GM23338 (cell line): ENCODE measurements around the gene ATXN7L3. TPM values are rescaled to one million over a fixed set of nuclear protein-coding genes. Genes with fewer than 3 reads are reported as not detected.

ENCODE experiments used
- ATAC-seq: fragments of 200-7000 bp; cut with Tn5 transposase; 3 replicates; pipeline ENCODE4 v1.9.1; 2020
- DNase-seq: peaks from one replicate; pipeline ENCODE4 v3.0.0-alpha.2; 2015; ENCODE audit warnings: low spot score
- H2AFZ ChIP-seq: fragments of 200-600 bp; sonication (generic); 2 replicates; pipeline ENCODE4 v1.8.0; 2016; ENCODE audit warnings: antibody characterized with exemption, mild to moderate bottlenecking, moderate library complexity
- H3F3A ChIP-seq: fragments of 200-600 bp; sonication (generic); replicated peaks from 2 replicates; pipeline ENCODE4 v1.8.0; 2017; ENCODE audit warnings: antibody characterized with exemption, mixed run types, low read depth
- H3K27ac ChIP-seq: fragments of 200-600 bp; sonication (generic); 2 replicates; pipeline ENCODE4 v1.6.1; 2016; ENCODE audit warnings: low read depth
- H3K27me3 ChIP-seq: fragments of 200-600 bp; sonication (generic); 2 replicates; pipeline ENCODE4 v1.8.0; 2016; ENCODE audit warnings: mild to moderate bottlenecking, mixed run types, moderate library complexity; ENCODE audit not compliant: insufficient read depth
- H3K36me3 ChIP-seq: fragments of 200-600 bp; sonication (generic); 2 replicates; pipeline ENCODE4 v1.8.0; 2016; ENCODE audit warnings: mild to moderate bottlenecking; ENCODE audit not compliant: insufficient read depth
- H3K4me1 ChIP-seq: fragments of 200-600 bp; sonication (generic); 2 replicates; pipeline ENCODE4 v1.8.0; 2016; ENCODE audit warnings: mild to moderate bottlenecking, moderate library complexity; ENCODE audit not compliant: insufficient read depth
- H3K4me2 ChIP-seq: fragments of 200-600 bp; sonication (generic); 2 replicates; pipeline ENCODE4 v1.7.1; 2017; ENCODE audit warnings: mixed run types
- H3K4me3 ChIP-seq: fragments of 200-600 bp; sonication (generic); 2 replicates; pipeline ENCODE4 v1.6.1; 2016; ENCODE audit warnings: mixed run types
- H3K79me2 ChIP-seq: fragments of 200-600 bp; sonication (generic); replicated peaks from 2 replicates; pipeline ENCODE4 v1.8.0; 2017; ENCODE audit warnings: mild to moderate bottlenecking; ENCODE audit not compliant: insufficient read depth
- H3K9me2 ChIP-seq: fragments of 200-600 bp; sonication (generic); 2 replicates; pipeline ENCODE4 v1.8.0; 2017; ENCODE audit not compliant: insufficient read depth
- H4K20me1 ChIP-seq: fragments of 200-600 bp; sonication (generic); replicated peaks from 2 replicates; pipeline ENCODE4 v1.8.0; 2017; ENCODE audit warnings: mild to moderate bottlenecking; ENCODE audit not compliant: insufficient read depth
- H3K27ac Mint-ChIP-seq: 2 replicates; pipeline ENCODE4 v1.8.0; 2020; ENCODE audit warnings: inconsistent platforms, mild to moderate bottlenecking, moderate library complexity, mixed read lengths
- H3K27me3 Mint-ChIP-seq: 3 replicates; pipeline ENCODE4 v1.8.0; 2022; ENCODE audit warnings: low read depth, mild to moderate bottlenecking, moderate library complexity, mixed read lengths, inconsistent platforms; ENCODE audit not compliant: insufficient read depth, poor library complexity
- H3K36me3 Mint-ChIP-seq: 3 replicates; pipeline ENCODE4 v1.8.0; 2021; ENCODE audit warnings: low read depth, mild to moderate bottlenecking, inconsistent platforms, moderate library complexity, mixed read lengths
- H3K4me1 Mint-ChIP-seq: 3 replicates; pipeline ENCODE4 v1.8.0; 2020; ENCODE audit warnings: mild to moderate bottlenecking, inconsistent platforms, mixed read lengths
- H3K4me3 Mint-ChIP-seq: 3 replicates; pipeline ENCODE4 v1.8.0; 2021; ENCODE audit warnings: moderate library complexity, mild to moderate bottlenecking, inconsistent platforms, mixed read lengths
- H3K9me3 Mint-ChIP-seq: 3 replicates; pipeline ENCODE4 v1.8.0; 2020; ENCODE audit warnings: moderate library complexity, mild to moderate bottlenecking, inconsistent platforms, mixed read lengths
- CREB1 ChIP-seq: fragments of 250-450 bp; sonication (Bioruptor Pico); IDR thresholded peaks from 2 replicates; pipeline ENCODE4 v1.5.0; 2020; ENCODE audit warnings: low read depth, mild to moderate bottlenecking, moderate library complexity
- EZH2phosphoT487 ChIP-seq: fragments of 200-600 bp; sonication (generic); IDR thresholded peaks from one replicate; pipeline ENCODE4 v1.8.1; 2018; ENCODE audit warnings: antibody characterized with exemption; ENCODE audit not compliant: unreplicated experiment
- JUNB ChIP-seq: IDR thresholded peaks from one replicate; pipeline ENCODE4 v1.6.1; 2016; ENCODE audit warnings: antibody characterized with exemption; ENCODE audit not compliant: unreplicated experiment
- POLR2AphosphoS5 ChIP-seq: IDR thresholded peaks from 2 replicates; pipeline ENCODE4 v1.6.1; 2016; ENCODE audit warnings: antibody characterized with exemption, low read depth
- STAT1 ChIP-seq: IDR thresholded peaks from one replicate; pipeline ENCODE4 v1.6.1; 2016; ENCODE audit warnings: antibody characterized with exemption; ENCODE audit not compliant: unreplicated experiment
- ZNF331 ChIP-seq: fragments of 250-450 bp; sonication (Bioruptor Pico); IDR thresholded peaks from 2 replicates; pipeline ENCODE4 v1.5.0; 2020; ENCODE audit warnings: low read depth, mild to moderate bottlenecking, moderate library complexity
- polyA plus RNA-seq: library from polyadenylated mRNA; unstranded; fragments of >200 nt; fragmentation: Nextera tagmentation; extraction: Ambion mirVana; gene quantifications from 2 replicates; pipeline ENCODE4 v1.2.1, GENCODE V29; 2016
- total RNA-seq: library from RNA; depleted of rRNA; stranded (reverse); fragments of >200 nt; shearing (Covaris generic); gene quantifications from 2 replicates; pipeline ENCODE4 v1.2.3, GENCODE V29; 2014
- TF ChIP-seq, protein P1 (sequence below): IDR thresholded peaks from 2 replicates; pipeline ENCODE4 v1.6.1; 2016; ENCODE audit warnings: antibody characterized with exemption
- TF ChIP-seq, protein P2 (sequence below), 2 experiments: fragments of 200-600 bp in 1 of 2; sonication (generic) in 1 of 2; conservative IDR thresholded peaks; 2 replicates each; pipeline versions ENCODE4 v1.5.1 to v1.6.1; 2016 to 2017; ENCODE audit warnings: antibody characterized with exemption in 2 of 2, low read depth in 2 of 2, mild to moderate bottlenecking in 2 of 2, moderate library complexity in 1 of 2

The ATXN7L3 gene
- total and polyA plus RNA-seq, 2 experiments from 2014 or later: 20.6 to 95.0 TPM

DNA sequence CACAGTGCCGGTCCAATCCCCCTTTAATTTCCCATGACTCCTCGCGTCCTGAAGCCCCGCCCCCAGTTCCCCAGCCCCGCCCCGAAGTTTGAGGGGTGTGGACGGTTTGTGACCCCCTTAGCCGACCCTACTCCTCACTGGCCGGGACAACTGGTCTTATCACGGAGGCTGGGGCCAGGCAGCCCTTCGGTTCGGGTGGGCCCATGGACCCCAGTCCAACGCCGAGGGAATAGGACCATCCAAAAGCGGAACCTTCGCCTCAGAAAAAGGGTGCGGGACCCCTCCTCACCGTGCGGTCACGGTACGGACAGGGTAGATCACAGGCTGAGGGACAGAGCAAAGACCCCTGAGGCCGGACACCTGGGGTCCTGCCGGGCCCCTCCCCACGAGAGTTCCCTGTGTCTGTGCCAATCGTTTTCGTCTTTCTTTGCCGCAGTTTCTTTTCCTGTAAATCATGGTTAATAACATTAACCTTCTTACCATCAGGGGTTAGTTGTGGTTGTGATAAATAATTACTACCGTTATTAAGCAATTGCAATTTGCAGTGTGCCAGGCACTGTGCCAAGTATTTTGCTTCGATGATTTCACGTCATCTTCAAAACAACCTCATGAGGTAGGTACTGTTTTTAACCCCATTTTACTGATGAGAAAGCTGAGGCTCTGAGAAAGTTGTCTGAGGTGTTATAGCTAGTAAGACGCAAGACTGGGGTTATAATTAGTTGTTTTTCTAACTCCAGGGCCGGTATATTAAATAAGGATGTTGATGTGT is 12.4 kb downstream of the ATXN7L3 start:
- H3K27me3 ChIP-seq: no peaks in the 10 kb centered on the region
- H3K27ac ChIP-seq: peak overlapping the region; percentile 28; the same call in 1 of the 2 replicates
- Mint-ChIP-seq H3K27me3 (peaks cover 11% of the 10 kb centered on the region), H3K9me3 (no peaks in the 10 kb centered on the region), H3K27ac (peak overlapping the region; percentile 99), H3K4me3 (peak overlapping the region; percentile 98), H3K4me1 (peaks cover 26% of the 10 kb centered on the region), H3K36me3 (peaks cover 31% of the 10 kb centered on the region; the same call in 2 of the 3 replicates)
- peak overlapping the region; percentile 79 for H3K4me3 ChIP-seq
- peak; percentile 65 for ATAC-seq
- peaks cover 27% of the 10 kb centered on the region for H3F3A ChIP-seq
- TF ChIP-seq ZNF331 (CRISPR knock-in tag): no peak
- no peak for TF ChIP-seq STAT1
- TF ChIP-seq POLR2AphosphoS5: peak; percentile 66
- TF ChIP-seq JUNB: no peak
- peaks cover 27% of the 10 kb centered on the region; the same call in 1 of the 2 replicates for H3K4me1 ChIP-seq
- H3K9me2 ChIP-seq: no peaks in the 10 kb centered on the region
- no peak overlapping the region for H2AFZ ChIP-seq
- no peaks in the 10 kb centered on the region; the same call in 1 of the 2 replicates for H3K36me3 ChIP-seq
- DNase-seq: peak; percentile 74
- peaks cover 51% of the 10 kb centered on the region for H3K79me2 ChIP-seq
- peak overlapping the region; percentile 80 for H3K4me2 ChIP-seq
- peaks cover 11% of the 10 kb centered on the region for H4K20me1 ChIP-seq

DNA sequence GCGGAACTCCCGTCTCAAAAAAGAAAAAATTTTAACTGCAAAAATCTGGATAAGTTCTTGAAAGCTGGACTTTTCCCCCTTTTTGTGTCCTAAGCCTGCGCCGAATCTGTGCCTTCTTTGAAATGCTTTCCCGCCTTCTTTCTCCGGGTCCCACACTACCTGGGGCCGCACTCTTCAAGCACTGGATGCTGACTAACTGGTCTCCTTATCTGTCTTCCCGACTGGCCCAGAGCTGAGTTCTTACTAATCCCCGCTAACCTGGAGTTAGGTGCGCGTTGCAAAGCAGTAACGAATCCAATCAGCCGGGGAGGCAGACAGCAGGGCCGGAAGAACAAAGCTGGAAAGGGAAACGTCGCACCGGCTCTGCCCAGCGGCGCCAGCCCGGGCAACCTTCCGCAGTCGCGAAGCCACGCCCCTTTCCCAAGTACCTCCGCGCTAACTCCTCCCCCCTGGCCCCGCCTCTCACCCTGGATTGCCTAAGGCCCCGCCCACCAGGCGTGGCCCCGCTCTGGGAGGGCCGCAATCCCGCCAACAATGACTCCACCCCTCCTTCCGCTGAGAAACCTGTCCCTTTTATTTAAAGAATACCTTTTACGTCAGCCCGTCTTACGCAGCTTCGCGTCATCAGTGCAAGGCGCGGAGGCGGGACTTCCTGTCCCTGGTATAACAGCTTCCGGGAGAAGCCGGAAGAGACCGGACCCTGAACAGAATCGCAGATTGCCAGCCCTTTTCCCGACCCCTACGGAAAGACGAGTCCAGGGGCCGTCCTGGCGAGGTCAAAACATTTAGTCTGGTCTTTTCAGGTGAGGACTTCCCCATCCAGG is 13.2 kb downstream of the ATXN7L3 start, which contains the start of gene TMUB2:
TMUB2 (plus strand) TSS at position 666 of the 824 bp plus-strand sequence. CDS start 737 bp downstream, outside the sequence.
- Histone ChIP-seq H3K36me3 (peaks cover 8% of the 10 kb centered on the region; the same call in 1 of the 2 replicates), H3K79me2 (peaks cover 53% of the 10 kb centered on the region), H3F3A (peaks cover 23% of the 10 kb centered on the region), H4K20me1 (peaks cover 18% of the 10 kb centered on the region), H2AFZ (no peak within 1 kb of the TSS), H3K4me2 (peak within 1 kb of the TSS; percentile 80), H3K27me3 (no peaks in the 10 kb centered on the region), H3K4me3 (peak within 1 kb of the TSS; percentile 79), H3K27ac (peak within 1 kb of the TSS; percentile 92), H3K4me1 (peaks cover 21% of the 10 kb centered on the region; the same call in 1 of the 2 replicates), H3K9me2 (no peaks in the 10 kb centered on the region)
- Mint-ChIP-seq H3K9me3 (peaks cover 5% of the 10 kb centered on the region), H3K27me3 (peaks cover 11% of the 10 kb centered on the region), H3K4me1 (peaks cover 19% of the 10 kb centered on the region), H3K4me3 (peak within 1 kb of the TSS; percentile 98), H3K27ac (peak within 1 kb of the TSS; percentile 99), H3K36me3 (peaks cover 38% of the 10 kb centered on the region)
- peak; percentile 81 for ATAC-seq
- DNase-seq: peak; percentile 100
- peak; percentile 98 for TF ChIP-seq POLR2AphosphoS5
- TF ChIP-seq, protein P1, sequence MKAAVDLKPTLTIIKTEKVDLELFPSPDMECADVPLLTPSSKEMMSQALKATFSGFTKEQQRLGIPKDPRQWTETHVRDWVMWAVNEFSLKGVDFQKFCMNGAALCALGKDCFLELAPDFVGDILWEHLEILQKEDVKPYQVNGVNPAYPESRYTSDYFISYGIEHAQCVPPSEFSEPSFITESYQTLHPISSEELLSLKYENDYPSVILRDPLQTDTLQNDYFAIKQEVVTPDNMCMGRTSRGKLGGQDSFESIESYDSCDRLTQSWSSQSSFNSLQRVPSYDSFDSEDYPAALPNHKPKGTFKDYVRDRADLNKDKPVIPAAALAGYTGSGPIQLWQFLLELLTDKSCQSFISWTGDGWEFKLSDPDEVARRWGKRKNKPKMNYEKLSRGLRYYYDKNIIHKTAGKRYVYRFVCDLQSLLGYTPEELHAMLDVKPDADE: peak; percentile 71; the same call in 1 of the 2 replicates
- TF ChIP-seq EZH2phosphoT487: no peak
- TF ChIP-seq, protein P2, sequence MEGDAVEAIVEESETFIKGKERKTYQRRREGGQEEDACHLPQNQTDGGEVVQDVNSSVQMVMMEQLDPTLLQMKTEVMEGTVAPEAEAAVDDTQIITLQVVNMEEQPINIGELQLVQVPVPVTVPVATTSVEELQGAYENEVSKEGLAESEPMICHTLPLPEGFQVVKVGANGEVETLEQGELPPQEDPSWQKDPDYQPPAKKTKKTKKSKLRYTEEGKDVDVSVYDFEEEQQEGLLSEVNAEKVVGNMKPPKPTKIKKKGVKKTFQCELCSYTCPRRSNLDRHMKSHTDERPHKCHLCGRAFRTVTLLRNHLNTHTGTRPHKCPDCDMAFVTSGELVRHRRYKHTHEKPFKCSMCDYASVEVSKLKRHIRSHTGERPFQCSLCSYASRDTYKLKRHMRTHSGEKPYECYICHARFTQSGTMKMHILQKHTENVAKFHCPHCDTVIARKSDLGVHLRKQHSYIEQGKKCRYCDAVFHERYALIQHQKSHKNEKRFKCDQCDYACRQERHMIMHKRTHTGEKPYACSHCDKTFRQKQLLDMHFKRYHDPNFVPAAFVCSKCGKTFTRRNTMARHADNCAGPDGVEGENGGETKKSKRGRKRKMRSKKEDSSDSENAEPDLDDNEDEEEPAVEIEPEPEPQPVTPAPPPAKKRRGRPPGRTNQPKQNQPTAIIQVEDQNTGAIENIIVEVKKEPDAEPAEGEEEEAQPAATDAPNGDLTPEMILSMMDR (conservative IDR thresholded peaks at IDR 0.05; ENCODE audit: low read depth in 2 of 2): no peak
- TF ChIP-seq CREB1: peak; percentile 98
